Measurements from ENCODE around the gene NTM. TPM values are rescaled to one million over a fixed set of nuclear protein-coding genes. Genes with fewer than 3 reads are reported as not detected.

The NTM gene
- total RNA-seq, 4 donors from 2014 or later = 3.6 to 11.8 (median 7.8) TPM

DNA sequence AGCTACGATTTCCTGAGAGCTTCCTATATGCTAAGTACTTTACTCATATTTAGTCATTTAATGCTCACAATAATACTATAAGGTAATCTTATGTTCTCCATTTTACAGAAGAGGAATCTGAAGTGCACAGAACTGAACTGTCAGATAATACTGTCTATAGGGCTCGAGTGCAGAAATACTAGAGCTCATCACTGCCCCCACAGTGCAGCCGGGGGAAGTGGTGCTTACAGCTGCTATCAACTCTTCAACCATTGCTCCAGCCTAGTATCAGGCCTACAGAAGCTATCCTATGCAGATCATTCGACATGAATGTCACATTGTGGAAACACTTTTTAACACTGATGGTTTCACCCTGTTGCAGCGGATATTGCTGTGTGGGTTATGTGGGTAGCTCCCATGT, 929.9 kb downstream of the NTM start:
- Histone ChIP-seq H3K9me3 (no peaks in the 10 kb centered on the region), H3K4me3 (no peak overlapping the region), H3K4me1 (no peaks in the 10 kb centered on the region), H3K27me3 (no peaks in the 10 kb centered on the region), H3K36me3 (no peaks in the 10 kb centered on the region), H3K27ac (no peak overlapping the region)
- WGBS, 2 donors (ENCODE audit: low coverage in 1 of 2) = 64 to 83% methylated on average over 5 of the region's 5 CpGs
- ATAC-seq = no peak
- TF ChIP-seq POLR2AphosphoS5 (IDR thresholded peaks at IDR 0.05) (no peak), POLR2A (IDR thresholded peaks at IDR 0.05) (no peak)

- WGBS, 2 donors (ENCODE audit: low coverage in 1 of 2) = 67 to 83% methylated on average over 1 of the region's 1 CpG
- H3K9me3 ChIP-seq = no peaks in the 10 kb centered on the region
- TF ChIP-seq POLR2A (IDR thresholded peaks at IDR 0.05) (no peak), EP300 (IDR thresholded peaks at IDR 0.05) (no peak), POLR2AphosphoS5 (IDR thresholded peaks at IDR 0.05) (no peak)
- TF ChIP-seq, protein P1, sequence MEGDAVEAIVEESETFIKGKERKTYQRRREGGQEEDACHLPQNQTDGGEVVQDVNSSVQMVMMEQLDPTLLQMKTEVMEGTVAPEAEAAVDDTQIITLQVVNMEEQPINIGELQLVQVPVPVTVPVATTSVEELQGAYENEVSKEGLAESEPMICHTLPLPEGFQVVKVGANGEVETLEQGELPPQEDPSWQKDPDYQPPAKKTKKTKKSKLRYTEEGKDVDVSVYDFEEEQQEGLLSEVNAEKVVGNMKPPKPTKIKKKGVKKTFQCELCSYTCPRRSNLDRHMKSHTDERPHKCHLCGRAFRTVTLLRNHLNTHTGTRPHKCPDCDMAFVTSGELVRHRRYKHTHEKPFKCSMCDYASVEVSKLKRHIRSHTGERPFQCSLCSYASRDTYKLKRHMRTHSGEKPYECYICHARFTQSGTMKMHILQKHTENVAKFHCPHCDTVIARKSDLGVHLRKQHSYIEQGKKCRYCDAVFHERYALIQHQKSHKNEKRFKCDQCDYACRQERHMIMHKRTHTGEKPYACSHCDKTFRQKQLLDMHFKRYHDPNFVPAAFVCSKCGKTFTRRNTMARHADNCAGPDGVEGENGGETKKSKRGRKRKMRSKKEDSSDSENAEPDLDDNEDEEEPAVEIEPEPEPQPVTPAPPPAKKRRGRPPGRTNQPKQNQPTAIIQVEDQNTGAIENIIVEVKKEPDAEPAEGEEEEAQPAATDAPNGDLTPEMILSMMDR (IDR thresholded peaks at IDR 0.05) = no peak
- H3K36me3 ChIP-seq = no peaks in the 10 kb centered on the region
- no peaks in the 10 kb centered on the region for H3K4me1 ChIP-seq
- H3K27me3 ChIP-seq = no peaks in the 10 kb centered on the region
- no peak for ATAC-seq
- H3K4me3 ChIP-seq = no peak overlapping the region
- no peak overlapping the region for H3K27ac ChIP-seq
These were observed 931.0 kb downstream of the NTM start for GRCh38 chr11:132301465-132301864.

DNA sequence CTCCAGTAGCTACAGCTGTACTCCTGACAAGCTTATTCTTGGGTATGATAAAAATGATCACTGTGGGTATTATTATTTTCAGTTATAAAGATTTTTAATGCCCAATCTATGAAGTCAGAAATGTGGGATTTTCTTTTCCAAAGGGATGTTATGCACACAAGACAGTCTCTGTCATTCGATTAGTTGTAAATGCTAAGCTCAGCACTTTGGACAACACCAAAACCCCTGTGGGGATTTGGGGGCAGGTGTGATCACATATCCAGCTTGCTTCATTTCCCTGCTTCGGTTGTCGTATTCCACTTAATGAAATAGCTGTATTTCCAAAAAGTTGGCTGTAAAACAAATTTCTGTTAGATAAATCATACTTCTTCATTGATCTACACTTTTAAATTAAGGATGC, 931.5 kb downstream of the NTM start:
- H3K27ac ChIP-seq = no peak overlapping the region
- H3K4me3 ChIP-seq = no peak overlapping the region
- TF ChIP-seq POLR2A (IDR thresholded peaks at IDR 0.05) (no peak), POLR2AphosphoS5 (IDR thresholded peaks at IDR 0.05) (no peak), EP300 (IDR thresholded peaks at IDR 0.05) (no peak)
- TF ChIP-seq, protein P1 (IDR thresholded peaks at IDR 0.05) = no peak
- H3K27me3 ChIP-seq = no peaks in the 10 kb centered on the region
- no peaks in the 10 kb centered on the region for H3K4me1 ChIP-seq
- ATAC-seq = no peak
- no peaks in the 10 kb centered on the region for H3K36me3 ChIP-seq
- 71 to 100% methylated on average over 3 of the region's 3 CpGs for WGBS, 2 donors (ENCODE audit: low coverage in 1 of 2)
- no peaks in the 10 kb centered on the region for H3K9me3 ChIP-seq

DNA sequence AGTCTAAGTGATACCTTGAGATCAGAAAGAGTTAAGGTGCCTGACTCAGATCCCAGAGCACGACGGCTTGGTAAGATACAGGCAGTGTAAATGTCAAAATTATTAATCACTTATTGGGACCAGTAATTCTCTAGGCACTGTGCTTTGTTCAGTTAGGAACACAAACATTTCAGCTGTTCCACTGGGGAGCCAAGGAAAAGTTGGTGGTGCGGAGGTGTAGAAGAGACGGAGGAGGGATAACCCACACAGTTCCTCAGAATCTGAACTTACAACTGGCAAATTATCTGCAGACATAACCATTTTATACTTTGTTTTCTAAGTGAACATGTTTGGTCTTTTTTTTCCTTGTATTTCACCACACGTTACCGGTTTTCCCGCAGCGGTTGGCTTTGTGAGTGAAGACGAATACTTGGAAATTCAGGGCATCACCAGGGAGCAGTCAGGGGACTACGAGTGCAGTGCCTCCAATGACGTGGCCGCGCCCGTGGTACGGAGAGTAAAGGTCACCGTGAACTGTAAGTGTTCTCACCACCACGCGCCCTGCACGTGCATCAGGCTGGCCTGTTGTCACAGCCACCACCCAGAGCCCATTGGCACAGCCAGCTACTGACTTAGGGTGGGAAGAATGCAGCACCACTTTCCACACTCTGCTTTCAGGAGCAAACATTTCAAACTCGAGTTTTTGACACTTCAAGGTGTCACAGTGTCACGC, 937.0 kb downstream of the NTM start:
- no peak overlapping the region for H3K27ac ChIP-seq
- H3K36me3 ChIP-seq = no peaks in the 10 kb centered on the region
- no peaks in the 10 kb centered on the region for H3K4me1 ChIP-seq
- H3K27me3 ChIP-seq = no peaks in the 10 kb centered on the region
- no peak for TF ChIP-seq POLR2A (IDR thresholded peaks at IDR 0.05)
- TF ChIP-seq, protein P1 (IDR thresholded peaks at IDR 0.05) = no peak
- TF ChIP-seq EP300 (IDR thresholded peaks at IDR 0.05) = no peak
- TF ChIP-seq POLR2AphosphoS5 (IDR thresholded peaks at IDR 0.05) = no peak
- WGBS, 2 donors (ENCODE audit: low coverage in 1 of 2) = 62 to 75% methylated on average over 7 to 17 of the region's 21 CpGs
- no peaks in the 10 kb centered on the region for H3K9me3 ChIP-seq
- no peak overlapping the region for H3K4me3 ChIP-seq
- no peak for ATAC-seq

GRCh38 chr11:132310390-132311375, 940.3 kb downstream of the NTM start:
- H3K9me3 ChIP-seq = no peaks in the 10 kb centered on the region
- H3K36me3 ChIP-seq = no peaks in the 10 kb centered on the region
- no peaks in the 10 kb centered on the region for H3K4me1 ChIP-seq
- H3K27ac ChIP-seq = peak overlapping the region in 1 of 4 donors; percentile 50
- H3K27me3 ChIP-seq = no peaks in the 10 kb centered on the region
- WGBS, 2 donors (ENCODE audit: low coverage in 1 of 2) = 67 to 68% methylated on average over 7 to 9 of the region's 10 CpGs
- H3K4me3 ChIP-seq = no peak overlapping the region
- TF ChIP-seq, protein P1 (IDR thresholded peaks at IDR 0.05) = no peak
- TF ChIP-seq EP300 (IDR thresholded peaks at IDR 0.05) (no peak), POLR2AphosphoS5 (IDR thresholded peaks at IDR 0.05) (no peak), POLR2A (IDR thresholded peaks at IDR 0.05) (no peak)
- no peak for ATAC-seq
